Measurements from ENCODE around the gene TUBA4A.

TUBA4A gene

DNA sequence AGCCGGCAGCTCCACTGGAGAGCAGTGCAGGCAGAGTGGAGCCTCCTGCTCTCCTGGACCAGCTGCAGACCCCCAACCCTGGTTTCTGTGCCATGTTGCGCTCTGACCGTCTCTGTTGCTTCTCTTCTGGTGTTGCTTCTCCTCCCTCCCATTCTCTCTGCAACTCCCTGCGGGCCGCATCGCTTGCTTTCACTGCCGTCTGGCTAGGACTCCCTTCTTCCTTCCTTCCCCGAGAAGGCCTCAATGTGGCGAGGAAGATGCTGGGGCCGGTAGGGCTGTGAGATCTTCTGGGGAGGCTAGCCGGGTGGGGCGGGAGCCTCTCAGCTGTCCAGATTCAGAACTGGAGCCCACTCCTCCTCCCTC, 31.6 kb upstream of the TUBA4A start:
- no peak for DNase-seq (ENCODE audit: low read depth in 1 of 2, low spot score in 1 of 2)
- no peaks in the 10 kb centered on the region for H3K27me3 ChIP-seq (ENCODE audit: insufficient read depth, poor library complexity, severe bottlenecking)
- TF ChIP-seq, protein P1, sequence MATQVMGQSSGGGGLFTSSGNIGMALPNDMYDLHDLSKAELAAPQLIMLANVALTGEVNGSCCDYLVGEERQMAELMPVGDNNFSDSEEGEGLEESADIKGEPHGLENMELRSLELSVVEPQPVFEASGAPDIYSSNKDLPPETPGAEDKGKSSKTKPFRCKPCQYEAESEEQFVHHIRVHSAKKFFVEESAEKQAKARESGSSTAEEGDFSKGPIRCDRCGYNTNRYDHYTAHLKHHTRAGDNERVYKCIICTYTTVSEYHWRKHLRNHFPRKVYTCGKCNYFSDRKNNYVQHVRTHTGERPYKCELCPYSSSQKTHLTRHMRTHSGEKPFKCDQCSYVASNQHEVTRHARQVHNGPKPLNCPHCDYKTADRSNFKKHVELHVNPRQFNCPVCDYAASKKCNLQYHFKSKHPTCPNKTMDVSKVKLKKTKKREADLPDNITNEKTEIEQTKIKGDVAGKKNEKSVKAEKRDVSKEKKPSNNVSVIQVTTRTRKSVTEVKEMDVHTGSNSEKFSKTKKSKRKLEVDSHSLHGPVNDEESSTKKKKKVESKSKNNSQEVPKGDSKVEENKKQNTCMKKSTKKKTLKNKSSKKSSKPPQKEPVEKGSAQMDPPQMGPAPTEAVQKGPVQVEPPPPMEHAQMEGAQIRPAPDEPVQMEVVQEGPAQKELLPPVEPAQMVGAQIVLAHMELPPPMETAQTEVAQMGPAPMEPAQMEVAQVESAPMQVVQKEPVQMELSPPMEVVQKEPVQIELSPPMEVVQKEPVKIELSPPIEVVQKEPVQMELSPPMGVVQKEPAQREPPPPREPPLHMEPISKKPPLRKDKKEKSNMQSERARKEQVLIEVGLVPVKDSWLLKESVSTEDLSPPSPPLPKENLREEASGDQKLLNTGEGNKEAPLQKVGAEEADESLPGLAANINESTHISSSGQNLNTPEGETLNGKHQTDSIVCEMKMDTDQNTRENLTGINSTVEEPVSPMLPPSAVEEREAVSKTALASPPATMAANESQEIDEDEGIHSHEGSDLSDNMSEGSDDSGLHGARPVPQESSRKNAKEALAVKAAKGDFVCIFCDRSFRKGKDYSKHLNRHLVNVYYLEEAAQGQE (IDR thresholded peaks at IDR 0.05; ENCODE audit: insufficient replicate concordance, low read depth), result no peak
- TF ChIP-seq GABPA (IDR thresholded peaks at IDR 0.05; ENCODE audit: low read depth) (no peak), POLR2AphosphoS5 (IDR thresholded peaks at IDR 0.05; ENCODE audit: low read depth) (no peak), SPI1 (IDR thresholded peaks at IDR 0.05; ENCODE audit: borderline replicate concordance, low read depth) (no peak)
- TF ChIP-seq, protein P2, sequence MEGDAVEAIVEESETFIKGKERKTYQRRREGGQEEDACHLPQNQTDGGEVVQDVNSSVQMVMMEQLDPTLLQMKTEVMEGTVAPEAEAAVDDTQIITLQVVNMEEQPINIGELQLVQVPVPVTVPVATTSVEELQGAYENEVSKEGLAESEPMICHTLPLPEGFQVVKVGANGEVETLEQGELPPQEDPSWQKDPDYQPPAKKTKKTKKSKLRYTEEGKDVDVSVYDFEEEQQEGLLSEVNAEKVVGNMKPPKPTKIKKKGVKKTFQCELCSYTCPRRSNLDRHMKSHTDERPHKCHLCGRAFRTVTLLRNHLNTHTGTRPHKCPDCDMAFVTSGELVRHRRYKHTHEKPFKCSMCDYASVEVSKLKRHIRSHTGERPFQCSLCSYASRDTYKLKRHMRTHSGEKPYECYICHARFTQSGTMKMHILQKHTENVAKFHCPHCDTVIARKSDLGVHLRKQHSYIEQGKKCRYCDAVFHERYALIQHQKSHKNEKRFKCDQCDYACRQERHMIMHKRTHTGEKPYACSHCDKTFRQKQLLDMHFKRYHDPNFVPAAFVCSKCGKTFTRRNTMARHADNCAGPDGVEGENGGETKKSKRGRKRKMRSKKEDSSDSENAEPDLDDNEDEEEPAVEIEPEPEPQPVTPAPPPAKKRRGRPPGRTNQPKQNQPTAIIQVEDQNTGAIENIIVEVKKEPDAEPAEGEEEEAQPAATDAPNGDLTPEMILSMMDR (IDR thresholded peaks at IDR 0.05; ENCODE audit: insufficient read depth, low read length), result no peak
- H3K4me3 ChIP-seq (replicated peaks; ENCODE audit: insufficient read depth, low read length), result no peak overlapping the region
- no peak overlapping the region for H3K27ac ChIP-seq (replicated peaks)

DNA sequence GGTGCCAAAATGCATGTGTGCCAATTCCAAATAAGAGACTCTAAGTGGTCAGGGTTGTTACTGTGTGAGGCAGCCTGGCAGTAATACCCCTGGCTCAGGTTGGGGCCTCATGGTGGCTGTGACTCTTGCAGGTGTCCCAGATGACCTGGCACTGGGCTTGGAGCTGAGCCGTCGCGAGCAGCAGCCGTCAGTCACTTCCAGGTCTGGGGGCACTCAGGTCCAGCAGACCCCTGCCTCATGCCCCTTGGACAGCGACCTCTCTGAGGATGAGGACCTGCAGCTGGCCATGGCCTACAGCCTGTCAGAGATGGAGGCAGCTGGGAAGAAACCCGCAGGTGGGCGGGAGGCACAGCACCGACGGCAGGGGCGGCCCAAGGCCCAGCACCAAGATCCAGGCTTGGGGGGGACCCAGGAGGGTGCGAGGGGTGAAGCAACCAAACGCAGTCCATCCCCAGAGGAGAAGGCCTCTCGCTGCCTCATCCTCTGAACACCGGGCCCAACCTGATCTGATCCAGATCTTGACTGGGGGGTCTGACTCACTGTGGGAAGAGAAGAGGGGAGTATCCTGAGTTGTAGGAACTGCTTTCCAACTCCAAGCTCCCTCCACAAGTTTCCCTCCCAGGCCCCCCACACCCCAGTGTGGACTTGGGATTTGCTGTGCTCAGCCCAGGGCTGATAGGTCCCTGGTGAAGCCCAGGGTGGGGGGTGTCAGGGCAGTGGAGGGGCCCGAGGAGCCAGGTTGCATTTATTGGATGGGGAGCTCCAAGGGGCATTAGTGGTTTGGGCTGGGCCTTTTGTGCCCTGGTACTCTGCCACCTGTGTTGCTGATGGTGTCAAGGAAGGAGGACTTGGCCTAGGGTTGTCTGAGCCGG, 31.0 kb upstream of the TUBA4A start:
- DNase-seq (ENCODE audit: low read depth in 1 of 2, low spot score in 1 of 2), result no peak
- H3K27ac ChIP-seq (replicated peaks), result no peak overlapping the region
- no peak for TF ChIP-seq POLR2AphosphoS5 (IDR thresholded peaks at IDR 0.05; ENCODE audit: low read depth)

DNA sequence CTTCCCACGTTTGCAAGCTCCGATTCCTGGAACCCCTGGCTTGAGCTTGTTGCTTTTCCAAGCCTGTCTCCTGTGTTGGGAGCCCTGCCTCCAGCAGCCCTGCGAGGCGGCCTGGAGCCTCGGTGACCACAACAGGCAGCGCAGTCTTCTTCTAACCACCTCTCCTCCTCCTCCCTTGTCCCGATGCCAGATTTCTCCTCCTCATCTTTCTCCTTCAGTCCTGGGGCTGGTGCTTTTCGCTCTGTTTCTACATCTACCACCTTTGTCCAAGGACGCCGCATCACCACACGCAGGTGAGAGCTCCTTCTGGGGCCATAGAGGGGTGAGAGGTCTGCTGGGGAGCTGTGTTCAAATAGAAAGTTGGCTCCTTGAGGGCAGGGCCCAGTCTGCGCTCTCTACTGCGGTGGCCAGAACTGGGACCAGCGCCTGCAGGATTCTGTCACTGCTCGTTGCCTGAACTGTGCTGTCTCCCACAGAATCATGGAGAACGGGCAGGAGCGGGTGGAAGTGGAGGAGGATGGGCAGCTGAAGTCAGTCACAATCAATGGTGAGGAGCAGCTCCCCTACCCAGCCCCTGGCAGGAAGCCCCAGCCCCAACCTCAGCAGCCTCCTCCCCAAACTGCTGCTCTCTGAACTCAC, 29.3 kb upstream of the TUBA4A start:
- TF ChIP-seq, protein P2 (IDR thresholded peaks at IDR 0.05; ENCODE audit: insufficient read depth, low read length), result no peak
- TF ChIP-seq, protein P1 (IDR thresholded peaks at IDR 0.05; ENCODE audit: insufficient replicate concordance, low read depth), result no peak
- TF ChIP-seq SPI1 (IDR thresholded peaks at IDR 0.05; ENCODE audit: borderline replicate concordance, low read depth) (no peak), POLR2AphosphoS5 (IDR thresholded peaks at IDR 0.05; ENCODE audit: low read depth) (no peak), GABPA (IDR thresholded peaks at IDR 0.05; ENCODE audit: low read depth) (no peak)

More for the DNA sequence above, 31.0 kb upstream of the TUBA4A start:
- Histone ChIP-seq H3K27me3 (ENCODE audit: insufficient read depth, poor library complexity, severe bottlenecking) (no peaks in the 10 kb centered on the region), H3K4me3 (replicated peaks; ENCODE audit: insufficient read depth, low read length) (no peak overlapping the region)

DNA sequence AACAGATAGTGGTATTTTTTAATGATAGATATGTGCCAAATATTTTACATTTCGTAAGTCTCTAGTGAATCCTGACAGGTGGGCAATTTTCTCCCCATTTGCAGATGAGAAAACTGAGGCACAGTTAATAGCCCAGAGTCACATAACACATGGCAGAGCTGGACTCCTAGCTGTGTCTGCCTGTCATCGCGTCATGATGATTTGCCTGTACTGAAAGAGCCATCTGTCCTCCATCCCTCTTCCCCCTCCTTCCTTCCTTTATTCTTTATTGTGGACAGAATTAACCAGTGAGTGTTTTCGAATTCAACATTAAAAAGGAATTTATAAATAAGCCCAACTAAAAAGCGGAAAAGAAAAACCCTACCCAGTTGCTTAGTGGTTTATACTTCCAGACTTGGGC, 28.7 kb upstream of the TUBA4A start:
- no peak overlapping the region for H3K27ac ChIP-seq (replicated peaks)
- TF ChIP-seq, protein P2 (IDR thresholded peaks at IDR 0.05; ENCODE audit: insufficient read depth, low read length), result no peak
- TF ChIP-seq, protein P1 (IDR thresholded peaks at IDR 0.05; ENCODE audit: insufficient replicate concordance, low read depth), result no peak
- no peak for TF ChIP-seq SPI1 (IDR thresholded peaks at IDR 0.05; ENCODE audit: borderline replicate concordance, low read depth)
- TF ChIP-seq POLR2AphosphoS5 (IDR thresholded peaks at IDR 0.05; ENCODE audit: low read depth), result no peak
- TF ChIP-seq GABPA (IDR thresholded peaks at IDR 0.05; ENCODE audit: low read depth), result no peak
- H3K27me3 ChIP-seq (ENCODE audit: insufficient read depth, poor library complexity, severe bottlenecking), result no peaks in the 10 kb centered on the region
- no peak for DNase-seq (ENCODE audit: low read depth in 1 of 2, low spot score in 1 of 2)
- H3K4me3 ChIP-seq (replicated peaks; ENCODE audit: insufficient read depth, low read length), result no peak overlapping the region

More for the DNA sequence above, 29.3 kb upstream of the TUBA4A start:
- no peak overlapping the region for H3K27ac ChIP-seq (replicated peaks)
- no peak for DNase-seq (ENCODE audit: low read depth in 1 of 2, low spot score in 1 of 2)
- H3K4me3 ChIP-seq (replicated peaks; ENCODE audit: insufficient read depth, low read length), result no peak overlapping the region
- H3K27me3 ChIP-seq (ENCODE audit: insufficient read depth, poor library complexity, severe bottlenecking), result no peaks in the 10 kb centered on the region
